Activated naive CD4-positive, alpha-beta T cell (primary cell): Measurements from ENCODE around the gene ARHGDIB.
A peak's percentile ranks its signal among the peaks of the same experiment; 100 is the strongest.

Experiments
- DNase-seq, 4 experiments: peaks; one replicate each; lab custom pipeline; 2025; lab: John Stamatoyannopoulos, UW

The ARHGDIB gene

GRCh38 chr12:14982991-14983390, 21.6 kb upstream of the ARHGDIB start:
- no peak for DNase-seq

GRCh38 chr12:14982562-14982961, 21.2 kb upstream of the ARHGDIB start:
- DNase-seq = no peak

GRCh38 chr12:14981049-14981448, 19.6 kb upstream of the ARHGDIB start:
- DNase-seq = no peak

- DNase-seq = no peak
Measured at GRCh38 chr12:14979468-14979867, 18.1 kb upstream of the ARHGDIB start.

GRCh38 chr12:14976658-14977057, 15.3 kb upstream of the ARHGDIB start:
- no peak for DNase-seq

- no peak for DNase-seq
Measured at GRCh38 chr12:14975457-14975856, 14.1 kb upstream of the ARHGDIB start.

- DNase-seq = no peak
Measured at GRCh38 chr12:14974633-14975032, 13.2 kb upstream of the ARHGDIB start.

- DNase-seq = no peak
Measured at GRCh38 chr12:14972816-14973215, 11.4 kb upstream of the ARHGDIB start, which contains the start of gene PDE6H. PDE6H (plus strand) TSS chr12:14973042; CDS start chr12:14978013, 4,971 bp downstream.

- DNase-seq = no peak
Measured at GRCh38 chr12:14970473-14970872, 9.1 kb upstream of the ARHGDIB start.

- DNase-seq = no peak
Measured at GRCh38 chr12:14968478-14968877, 7.1 kb upstream of the ARHGDIB start.

- DNase-seq = no peak
Measured at GRCh38 chr12:14965221-14965620, 3.8 kb upstream of the ARHGDIB start.

GRCh38 chr12:14964406-14964805, 3.0 kb upstream of the ARHGDIB start:
- DNase-seq = no peak

GRCh38 chr12:14963520-14963919, 2.1 kb upstream of the ARHGDIB start:
- DNase-seq = no peak

GRCh38 chr12:14962797-14963196, 1.4 kb upstream of the ARHGDIB start:
- DNase-seq = no peak

- no peak for DNase-seq
Measured at GRCh38 chr12:14962153-14962539, 745 bp upstream of the ARHGDIB start.

- DNase-seq = peak in 1 of 4 experiments; percentile 41
Measured at GRCh38 chr12:14960548-14961465, 594 bp downstream of the ARHGDIB start.

GRCh38 chr12:14959916-14960496, 1.4 kb downstream of the ARHGDIB start:
- no peak for DNase-seq

- DNase-seq = no peak
Measured at GRCh38 chr12:14959463-14959862, 1.9 kb downstream of the ARHGDIB start.

GRCh38 chr12:14959126-14959440, 2.3 kb downstream of the ARHGDIB start:
- DNase-seq = no peak

GRCh38 chr12:14958361-14959125, 2.9 kb downstream of the ARHGDIB start:
- no peak for DNase-seq

- no peak for DNase-seq
Measured at GRCh38 chr12:14957551-14958168, 3.7 kb downstream of the ARHGDIB start.

- DNase-seq = no peak
Measured at GRCh38 chr12:14956905-14957304, 4.5 kb downstream of the ARHGDIB start.
